ENCODE results near the gene GDF7.

Gene GDF7

GRCh38 chr2:20671036-20671735 lies 4.2 kb downstream of the GDF7 start:
- H3K9ac ChIP-seq (ENCODE audit: low read length), result no peak overlapping the region
- no peaks in the 10 kb centered on the region for H3K9me3 ChIP-seq (ENCODE audit: control insufficient read depth, low read length)
- H3K36me3 ChIP-seq (ENCODE audit: control insufficient read depth, insufficient read depth, low read length, severe bottlenecking), result no peaks in the 10 kb centered on the region
- peaks cover 15% of the 10 kb centered on the region for H3K4me1 ChIP-seq (ENCODE audit: control insufficient read depth, insufficient read depth, low read length)
- peaks cover 59% of the 10 kb centered on the region for H3K27me3 ChIP-seq (replicated peaks; ENCODE audit: control insufficient read depth, insufficient read depth, low read length)
- DNase-seq (ENCODE audit: low read depth), result no peak
- no peak overlapping the region for H3K4me3 ChIP-seq (ENCODE audit: low read length)

GRCh38 chr2:20671736-20672080 lies 4.8 kb downstream of the GDF7 start:
- peaks cover 15% of the 10 kb centered on the region for H3K4me1 ChIP-seq (ENCODE audit: control insufficient read depth, insufficient read depth, low read length)
- no peaks in the 10 kb centered on the region for H3K9me3 ChIP-seq (ENCODE audit: control insufficient read depth, low read length)
- peaks cover 59% of the 10 kb centered on the region for H3K27me3 ChIP-seq (replicated peaks; ENCODE audit: control insufficient read depth, insufficient read depth, low read length)
- H3K36me3 ChIP-seq (ENCODE audit: control insufficient read depth, insufficient read depth, low read length, severe bottlenecking), result no peaks in the 10 kb centered on the region
- no peak overlapping the region for H3K9ac ChIP-seq (ENCODE audit: low read length)
- no peak for DNase-seq (ENCODE audit: low read depth)
- H3K4me3 ChIP-seq (ENCODE audit: low read length), result no peak overlapping the region

GRCh38 chr2:20672201-20672951 lies 5.4 kb downstream of the GDF7 start:
- no peak for DNase-seq (ENCODE audit: low read depth)
- H3K27me3 ChIP-seq (replicated peaks; ENCODE audit: control insufficient read depth, insufficient read depth, low read length), result peaks cover 60% of the 10 kb centered on the region
- H3K4me3 ChIP-seq (ENCODE audit: low read length), result no peak overlapping the region
- H3K9ac ChIP-seq (ENCODE audit: low read length), result no peak overlapping the region
- H3K4me1 ChIP-seq (ENCODE audit: control insufficient read depth, insufficient read depth, low read length), result peaks cover 15% of the 10 kb centered on the region
- no peaks in the 10 kb centered on the region for H3K36me3 ChIP-seq (ENCODE audit: control insufficient read depth, insufficient read depth, low read length, severe bottlenecking)
- H3K9me3 ChIP-seq (ENCODE audit: control insufficient read depth, low read length), result no peaks in the 10 kb centered on the region

- H3K4me3 ChIP-seq (ENCODE audit: low read length), result no peak overlapping the region
- peaks cover 47% of the 10 kb centered on the region for H3K27me3 ChIP-seq (replicated peaks; ENCODE audit: control insufficient read depth, insufficient read depth, low read length)
- no peaks in the 10 kb centered on the region for H3K9me3 ChIP-seq (ENCODE audit: control insufficient read depth, low read length)
- no peak overlapping the region for H3K9ac ChIP-seq (ENCODE audit: low read length)
- H3K4me1 ChIP-seq (ENCODE audit: control insufficient read depth, insufficient read depth, low read length), result peaks cover 15% of the 10 kb centered on the region
- no peaks in the 10 kb centered on the region for H3K36me3 ChIP-seq (ENCODE audit: control insufficient read depth, insufficient read depth, low read length, severe bottlenecking)
- no peak for DNase-seq (ENCODE audit: low read depth)
Observed at GRCh38 chr2:20673686-20674308, 6.9 kb downstream of the GDF7 start.

GRCh38 chr2:20674309-20674965 lies 7.5 kb downstream of the GDF7 start:
- H3K4me1 ChIP-seq (ENCODE audit: control insufficient read depth, insufficient read depth, low read length), result peaks cover 15% of the 10 kb centered on the region
- no peaks in the 10 kb centered on the region for H3K9me3 ChIP-seq (ENCODE audit: control insufficient read depth, low read length)
- no peaks in the 10 kb centered on the region for H3K36me3 ChIP-seq (ENCODE audit: control insufficient read depth, insufficient read depth, low read length, severe bottlenecking)
- peak overlapping the region; percentile 73 for H3K9ac ChIP-seq (ENCODE audit: low read length)
- DNase-seq (ENCODE audit: low read depth), result no peak
- peaks cover 41% of the 10 kb centered on the region for H3K27me3 ChIP-seq (replicated peaks; ENCODE audit: control insufficient read depth, insufficient read depth, low read length)
- H3K4me3 ChIP-seq (ENCODE audit: low read length), result no peak overlapping the region

GRCh38 chr2:20674974-20675679 lies 8.2 kb downstream of the GDF7 start:
- Histone ChIP-seq H3K9ac (ENCODE audit: low read length) (peak overlapping the region; percentile 73), H3K4me1 (ENCODE audit: control insufficient read depth, insufficient read depth, low read length) (peaks cover 15% of the 10 kb centered on the region), H3K4me3 (ENCODE audit: low read length) (peak overlapping the region; percentile 6), H3K9me3 (ENCODE audit: control insufficient read depth, low read length) (no peaks in the 10 kb centered on the region), H3K36me3 (ENCODE audit: control insufficient read depth, insufficient read depth, low read length, severe bottlenecking) (no peaks in the 10 kb centered on the region), H3K27me3 (replicated peaks; ENCODE audit: control insufficient read depth, insufficient read depth, low read length) (peaks cover 34% of the 10 kb centered on the region)
- peak; percentile 55 for DNase-seq (ENCODE audit: low read depth)

- Histone ChIP-seq H3K4me1 (ENCODE audit: control insufficient read depth, insufficient read depth, low read length) (peaks cover 15% of the 10 kb centered on the region), H3K9ac (ENCODE audit: low read length) (no peak overlapping the region), H3K9me3 (ENCODE audit: control insufficient read depth, low read length) (no peaks in the 10 kb centered on the region), H3K36me3 (ENCODE audit: control insufficient read depth, insufficient read depth, low read length, severe bottlenecking) (peaks cover 2% of the 10 kb centered on the region), H3K4me3 (ENCODE audit: low read length) (no peak overlapping the region), H3K27me3 (replicated peaks; ENCODE audit: control insufficient read depth, insufficient read depth, low read length) (peaks cover 29% of the 10 kb centered on the region)
- DNase-seq (ENCODE audit: low read depth), result no peak
Observed at GRCh38 chr2:20675701-20676352, 8.9 kb downstream of the GDF7 start.

GRCh38 chr2:20676353-20677215 lies 9.6 kb downstream of the GDF7 start:
- Histone ChIP-seq H3K4me1 (ENCODE audit: control insufficient read depth, insufficient read depth, low read length) (peaks cover 15% of the 10 kb centered on the region), H3K27me3 (replicated peaks; ENCODE audit: control insufficient read depth, insufficient read depth, low read length) (peaks cover 22% of the 10 kb centered on the region), H3K9me3 (ENCODE audit: control insufficient read depth, low read length) (no peaks in the 10 kb centered on the region), H3K4me3 (ENCODE audit: low read length) (no peak overlapping the region), H3K36me3 (ENCODE audit: control insufficient read depth, insufficient read depth, low read length, severe bottlenecking) (peaks cover 9% of the 10 kb centered on the region), H3K9ac (ENCODE audit: low read length) (no peak overlapping the region)
- DNase-seq (ENCODE audit: low read depth), result no peak

GRCh38 chr2:20677301-20678085 lies 10.5 kb downstream of the GDF7 start:
- Histone ChIP-seq H3K9me3 (ENCODE audit: control insufficient read depth, low read length) (no peaks in the 10 kb centered on the region), H3K36me3 (ENCODE audit: control insufficient read depth, insufficient read depth, low read length, severe bottlenecking) (peaks cover 9% of the 10 kb centered on the region), H3K4me1 (ENCODE audit: control insufficient read depth, insufficient read depth, low read length) (peaks cover 15% of the 10 kb centered on the region), H3K27me3 (replicated peaks; ENCODE audit: control insufficient read depth, insufficient read depth, low read length) (peaks cover 15% of the 10 kb centered on the region), H3K9ac (ENCODE audit: low read length) (no peak overlapping the region), H3K4me3 (ENCODE audit: low read length) (no peak overlapping the region)
- DNase-seq (ENCODE audit: low read depth), result no peak

All from adipocyte (in vitro differentiated cells).